OCI-LY1 (cell line): Measurements from ENCODE around the gene SLC2A9.

Experiments
- H2AFZ ChIP-seq: fragments of 200-600 bp; sonication (generic), shearing (Covaris generic); 2 replicates; pipeline ENCODE4 v1.6.0; 2014; ENCODE audit warnings: antibody characterized with exemption, mild to moderate bottlenecking, low read length
- H3F3A ChIP-seq: fragments of 200-600 bp; sonication (generic), shearing (Covaris generic); 2 replicates; pipeline ENCODE4 v1.6.0; 2014; ENCODE audit warnings: mild to moderate bottlenecking, antibody characterized with exemption, low read length, moderate library complexity; ENCODE audit not compliant: insufficient read depth
- H3K27ac ChIP-seq: fragments of 200-600 bp; sonication (generic); 2 replicates; pipeline ENCODE4 v1.5.1; 2014; ENCODE audit warnings: low read length, mixed run types, mild to moderate bottlenecking, low read depth; ENCODE audit not compliant: poor library complexity, severe bottlenecking
- H3K27me3 ChIP-seq: fragments of 200-600 bp; sonication (generic); 2 replicates; pipeline ENCODE4 v1.6.0; 2014; ENCODE audit warnings: antibody characterized with exemption, mild to moderate bottlenecking, low read length, moderate library complexity; ENCODE audit not compliant: insufficient read depth
- H3K36me3 ChIP-seq: fragments of 200-600 bp; sonication (generic); 2 replicates; pipeline ENCODE4 v1.6.1; 2014; ENCODE audit warnings: mild to moderate bottlenecking, antibody characterized with exemption, low read length, moderate library complexity, mixed read lengths; ENCODE audit not compliant: insufficient read depth
- H3K4me1 ChIP-seq: fragments of 200-600 bp; sonication (generic); 2 replicates; pipeline ENCODE4 v1.5.1; 2014; ENCODE audit warnings: mild to moderate bottlenecking, low read length, moderate library complexity; ENCODE audit not compliant: insufficient read depth, severe bottlenecking
- H3K4me2 ChIP-seq: fragments of 200-600 bp; sonication (generic), shearing (Covaris generic); 2 replicates; pipeline ENCODE4 v1.6.1; 2014; ENCODE audit warnings: low read length
- H3K4me3 ChIP-seq: fragments of 200-600 bp; sonication (generic); 2 replicates; pipeline ENCODE4 v1.5.1; 2014; ENCODE audit warnings: low read length, low read depth, mild to moderate bottlenecking, mixed read lengths; ENCODE audit not compliant: poor library complexity, severe bottlenecking
- H3K79me2 ChIP-seq: fragments of 200-600 bp; shearing (Covaris generic); 2 replicates; pipeline ENCODE4 v1.6.1; 2016; ENCODE audit warnings: mixed run types, low read length, mixed read lengths; ENCODE audit not compliant: insufficient read depth
- H3K9ac ChIP-seq: fragments of 200-600 bp; sonication (generic), shearing (Covaris generic); 2 replicates; pipeline ENCODE4 v1.6.1; 2014; ENCODE audit warnings: mild to moderate bottlenecking, low read length, mixed read lengths
- H3K9me2 ChIP-seq: fragments of 200-600 bp; sonication (generic), shearing (Covaris generic); 2 replicates; pipeline ENCODE4 v1.6.1; 2014; ENCODE audit warnings: low read depth, mild to moderate bottlenecking, low read length, mixed read lengths
- H3K9me3 ChIP-seq: fragments of 200-600 bp; shearing (Covaris generic); 2 replicates; pipeline ENCODE4 v1.6.1; 2014; ENCODE audit warnings: low read length, mixed read lengths
- H4K20me1 ChIP-seq: fragments of 200-600 bp; sonication (generic), shearing (Covaris generic); 2 replicates; pipeline ENCODE4 v1.6.0; 2016; ENCODE audit warnings: mild to moderate bottlenecking, low read length; ENCODE audit not compliant: insufficient read depth
- EZH2 ChIP-seq: fragments of 200-600 bp; sonication (generic), shearing (Covaris generic); IDR thresholded peaks from 2 replicates; pipeline ENCODE4 v1.8.0; 2017; ENCODE audit warnings: borderline replicate concordance, mixed run types, mild to moderate bottlenecking, antibody characterized with exemption, low read length, moderate library complexity, mixed read lengths
- TF ChIP-seq, protein P1 (sequence below): fragments of 200-600 bp; sonication (generic), shearing (Covaris generic); IDR thresholded peaks from 2 replicates; pipeline ENCODE4 v1.5.1; 2017; ENCODE audit warnings: mild to moderate bottlenecking, antibody characterized with exemption, low read length, moderate library complexity, mixed read lengths

Gene SLC2A9

DNA sequence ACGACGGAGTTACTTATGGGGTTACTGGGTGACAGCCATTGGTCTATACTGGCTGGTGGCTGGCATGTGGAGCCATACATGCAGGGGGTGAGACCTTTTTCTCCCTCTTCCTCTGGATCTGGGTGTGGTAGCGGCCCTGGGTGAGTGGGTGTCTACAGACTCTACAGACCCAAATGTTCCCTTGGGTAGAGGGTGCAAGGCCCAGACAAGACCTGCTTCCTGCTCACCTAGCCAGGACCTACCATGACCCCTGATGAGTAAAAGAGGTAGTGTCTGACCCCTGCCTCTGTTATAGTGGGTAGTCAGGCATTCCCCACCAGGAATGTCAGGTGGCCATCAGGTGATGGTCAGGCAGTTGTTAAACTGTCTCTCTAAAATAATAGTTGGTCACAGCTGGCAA, 66.8 kb downstream of the SLC2A9 start:
- no peaks in the 10 kb centered on the region for H3K79me2 ChIP-seq
- no peak for TF ChIP-seq EZH2
- TF ChIP-seq, protein P1, sequence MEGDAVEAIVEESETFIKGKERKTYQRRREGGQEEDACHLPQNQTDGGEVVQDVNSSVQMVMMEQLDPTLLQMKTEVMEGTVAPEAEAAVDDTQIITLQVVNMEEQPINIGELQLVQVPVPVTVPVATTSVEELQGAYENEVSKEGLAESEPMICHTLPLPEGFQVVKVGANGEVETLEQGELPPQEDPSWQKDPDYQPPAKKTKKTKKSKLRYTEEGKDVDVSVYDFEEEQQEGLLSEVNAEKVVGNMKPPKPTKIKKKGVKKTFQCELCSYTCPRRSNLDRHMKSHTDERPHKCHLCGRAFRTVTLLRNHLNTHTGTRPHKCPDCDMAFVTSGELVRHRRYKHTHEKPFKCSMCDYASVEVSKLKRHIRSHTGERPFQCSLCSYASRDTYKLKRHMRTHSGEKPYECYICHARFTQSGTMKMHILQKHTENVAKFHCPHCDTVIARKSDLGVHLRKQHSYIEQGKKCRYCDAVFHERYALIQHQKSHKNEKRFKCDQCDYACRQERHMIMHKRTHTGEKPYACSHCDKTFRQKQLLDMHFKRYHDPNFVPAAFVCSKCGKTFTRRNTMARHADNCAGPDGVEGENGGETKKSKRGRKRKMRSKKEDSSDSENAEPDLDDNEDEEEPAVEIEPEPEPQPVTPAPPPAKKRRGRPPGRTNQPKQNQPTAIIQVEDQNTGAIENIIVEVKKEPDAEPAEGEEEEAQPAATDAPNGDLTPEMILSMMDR: no peak
- H3K27ac ChIP-seq: no peak overlapping the region
- H3K4me1 ChIP-seq: no peaks in the 10 kb centered on the region
- H4K20me1 ChIP-seq: no peaks in the 10 kb centered on the region
- no peaks in the 10 kb centered on the region for H3F3A ChIP-seq
- H3K9me2 ChIP-seq: no peaks in the 10 kb centered on the region
- no peak overlapping the region for H3K4me2 ChIP-seq
- H3K9me3 ChIP-seq: no peaks in the 10 kb centered on the region
- no peak overlapping the region for H2AFZ ChIP-seq
- H3K4me3 ChIP-seq: no peak overlapping the region
- H3K27me3 ChIP-seq: no peaks in the 10 kb centered on the region
- no peaks in the 10 kb centered on the region for H3K36me3 ChIP-seq
- no peak overlapping the region for H3K9ac ChIP-seq

DNA sequence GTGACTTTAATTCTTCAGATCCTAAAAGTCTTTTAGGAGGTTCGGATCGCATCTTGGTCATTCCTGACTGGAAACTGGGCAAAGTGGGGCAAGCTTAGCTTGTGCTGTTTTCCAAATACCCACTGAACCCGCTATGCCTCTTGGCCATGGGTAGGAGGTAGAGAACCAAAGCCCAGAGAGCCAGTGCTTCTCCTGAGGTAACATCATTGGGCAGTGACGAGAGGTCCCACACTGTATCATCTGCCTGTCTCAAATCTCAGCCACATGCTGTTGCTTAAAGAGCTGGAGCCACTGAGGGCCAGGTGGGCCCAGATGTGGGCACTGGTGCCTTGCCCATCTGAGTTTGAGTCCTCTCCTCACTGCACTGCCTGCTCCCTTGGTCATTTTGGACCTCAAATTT, 68.2 kb downstream of the SLC2A9 start:
- Histone ChIP-seq H3K9ac (no peak overlapping the region), H3K4me1 (no peaks in the 10 kb centered on the region), H3K79me2 (no peaks in the 10 kb centered on the region), H2AFZ (no peak overlapping the region), H3K4me3 (no peak overlapping the region), H3K9me3 (no peaks in the 10 kb centered on the region), H4K20me1 (no peaks in the 10 kb centered on the region), H3K9me2 (no peaks in the 10 kb centered on the region), H3K4me2 (no peak overlapping the region), H3K27ac (no peak overlapping the region), H3K27me3 (no peaks in the 10 kb centered on the region), H3F3A (no peaks in the 10 kb centered on the region), H3K36me3 (no peaks in the 10 kb centered on the region)
- no peak for TF ChIP-seq EZH2
- TF ChIP-seq, protein P1: no peak

DNA sequence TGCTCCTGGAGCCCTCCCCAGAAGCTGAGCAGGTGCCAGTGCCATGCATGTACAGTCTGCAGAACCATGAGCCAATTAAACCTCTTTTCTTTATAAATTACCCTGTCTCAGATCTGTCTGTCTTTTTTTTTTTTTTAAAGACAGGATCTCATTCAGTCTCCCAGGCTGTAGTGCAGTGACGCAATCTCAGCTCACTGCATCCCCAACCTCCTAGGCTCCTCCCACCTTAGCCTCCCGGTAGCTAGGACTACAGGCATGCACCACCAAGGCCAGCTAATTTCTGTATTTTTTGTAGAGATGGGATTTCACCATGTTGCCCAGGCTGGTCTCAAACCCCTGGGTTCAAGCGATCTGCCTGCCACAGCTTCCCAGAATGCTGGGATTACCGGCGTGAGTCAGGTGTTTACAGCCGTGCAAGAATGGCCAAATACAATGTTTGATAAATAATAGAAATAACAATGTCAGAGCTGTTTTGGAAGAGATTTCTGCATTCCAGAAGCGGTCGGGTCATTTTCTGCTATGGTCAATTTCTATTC, 68.8 kb downstream of the SLC2A9 start:
- Histone ChIP-seq H3K9me2 (no peaks in the 10 kb centered on the region), H4K20me1 (no peaks in the 10 kb centered on the region), H3K79me2 (no peaks in the 10 kb centered on the region), H3K4me1 (no peaks in the 10 kb centered on the region), H3F3A (no peaks in the 10 kb centered on the region), H3K27ac (no peak overlapping the region), H3K9ac (no peak overlapping the region), H3K4me2 (no peak overlapping the region), H3K4me3 (no peak overlapping the region), H2AFZ (no peak overlapping the region), H3K27me3 (no peaks in the 10 kb centered on the region), H3K36me3 (no peaks in the 10 kb centered on the region), H3K9me3 (no peaks in the 10 kb centered on the region)
- TF ChIP-seq, protein P1: no peak
- no peak for TF ChIP-seq EZH2
